NCI-H1105 (cell line): ENCODE data around the gene HDAC9.

Source experiments
- DNase-seq: peaks from one replicate; lab custom pipeline; 2025; lab: John Stamatoyannopoulos, UW

Gene HDAC9

GRCh38 chr7:18495412-18496340 is at the start of gene HDAC9:
HDAC9 (plus strand) TSS chr7:18495749; CDS start chr7:18496303, 554 bp downstream.
- DNase-seq, result peak; percentile 70

DNA sequence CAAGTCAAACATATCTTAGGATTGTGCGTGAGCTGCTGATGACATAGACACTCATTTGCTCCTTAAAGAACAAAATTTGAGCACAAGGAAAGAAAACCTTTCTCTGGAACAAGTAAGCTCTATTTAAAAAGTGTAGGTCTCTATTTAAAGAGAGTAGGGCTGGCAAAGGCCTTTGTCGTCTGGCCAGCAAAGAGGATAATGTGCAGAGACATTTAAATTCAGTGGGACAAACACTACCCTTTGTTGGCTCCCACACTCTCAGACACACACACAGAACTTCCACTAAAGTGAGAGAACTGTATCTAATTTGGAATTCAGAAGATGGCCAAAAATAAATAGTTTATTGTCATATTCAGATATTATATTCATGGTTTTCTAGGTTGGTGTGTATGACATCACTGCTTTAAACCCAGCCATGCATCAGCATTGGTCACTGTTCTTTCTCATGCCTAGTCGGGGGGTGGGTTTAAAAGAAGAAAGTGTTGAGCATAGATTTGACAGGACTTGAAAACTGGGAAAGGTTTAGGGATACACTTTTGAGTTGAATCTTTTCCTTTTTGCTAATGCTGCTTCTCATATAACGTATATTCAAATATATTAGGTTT is 49.5 kb upstream of the HDAC9 start:
- no peak for DNase-seq

- no peak for DNase-seq
Observed at GRCh38 chr7:18450019-18450418, 45.5 kb upstream of the HDAC9 start.

- no peak for DNase-seq
Observed at GRCh38 chr7:18455606-18456005, 39.9 kb upstream of the HDAC9 start.

GRCh38 chr7:18457832-18458231 is 37.7 kb upstream of the HDAC9 start:
- peak; percentile 73 for DNase-seq

DNA sequence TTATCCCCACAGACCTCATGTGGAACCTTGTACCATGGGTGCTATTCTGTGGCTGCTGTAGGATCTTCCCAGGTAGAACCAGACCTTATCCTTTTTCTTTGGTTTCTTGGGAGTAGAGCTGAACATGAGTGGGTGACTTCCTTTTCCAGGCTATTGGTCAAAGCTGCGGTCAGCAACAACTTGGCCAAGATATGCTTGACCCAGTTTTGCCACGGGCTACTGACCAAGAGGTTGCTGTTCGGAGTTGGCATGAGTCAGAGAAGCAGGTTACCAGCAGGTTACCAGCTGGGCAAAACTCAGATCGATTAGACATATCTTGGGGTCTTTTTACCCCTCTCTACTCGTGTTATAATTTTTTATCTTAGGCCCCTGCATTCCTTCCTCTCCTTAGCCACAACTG is 36.7 kb upstream of the HDAC9 start:
- no peak for DNase-seq

DNA sequence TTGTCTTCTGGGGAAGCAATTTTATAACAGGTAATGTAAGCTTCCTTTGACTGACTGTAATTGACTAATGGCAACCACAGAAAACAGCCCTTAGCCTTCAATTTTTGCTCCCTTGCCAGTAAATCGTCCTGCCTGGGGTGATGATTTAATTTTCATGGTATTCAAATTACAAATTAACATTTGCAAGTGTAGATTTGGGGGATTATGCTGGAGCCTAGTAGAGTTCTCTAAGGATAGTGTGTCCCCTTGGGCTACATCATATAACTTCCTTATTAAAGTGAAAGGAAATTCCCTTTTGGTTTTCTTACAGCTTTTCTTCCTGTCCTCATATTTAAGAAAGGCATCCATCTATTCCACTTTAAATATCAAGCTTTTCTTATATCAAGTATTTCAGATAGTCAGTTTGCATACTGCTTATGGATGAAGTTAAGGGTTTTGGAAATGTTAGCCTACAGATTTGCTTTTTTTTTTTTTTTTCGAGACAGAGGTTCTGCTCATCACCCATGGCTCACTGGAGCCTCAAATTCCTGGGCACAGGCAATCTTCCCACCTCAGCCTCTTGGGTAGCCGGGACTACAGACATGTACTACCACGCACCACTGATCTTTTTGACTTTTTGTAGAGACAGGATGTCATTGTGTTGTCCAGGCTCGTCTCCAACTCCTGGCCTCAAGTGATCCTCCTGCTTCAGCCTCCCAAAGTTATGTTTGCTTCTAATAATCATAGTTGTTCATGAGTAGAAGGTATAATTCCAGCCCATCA is 35.9 kb upstream of the HDAC9 start:
- no peak for DNase-seq

- DNase-seq, result no peak
Observed at GRCh38 chr7:18461785-18462467, 33.6 kb upstream of the HDAC9 start.

GRCh38 chr7:18464830-18465229 is 30.7 kb upstream of the HDAC9 start:
- DNase-seq, result no peak

GRCh38 chr7:18467011-18467410 is 28.5 kb upstream of the HDAC9 start:
- no peak for DNase-seq

DNA sequence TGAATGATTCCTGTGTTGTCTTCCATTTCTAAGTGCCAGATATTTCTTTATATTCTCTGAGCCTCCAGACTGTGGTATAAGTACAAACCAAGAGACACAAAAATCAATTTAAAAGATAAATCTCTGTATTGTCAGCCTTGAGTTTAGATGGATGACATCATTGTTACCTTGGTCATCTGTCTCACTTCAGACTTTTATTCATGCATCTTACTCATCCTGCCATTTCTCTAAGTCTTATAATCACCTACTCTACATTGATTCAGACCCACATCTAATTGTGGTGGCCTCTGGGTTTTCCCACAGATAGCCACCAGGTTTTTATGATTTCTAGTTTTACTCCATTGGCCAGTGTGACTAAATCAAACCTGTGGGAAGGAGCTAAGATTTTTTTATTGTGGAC is 26.8 kb upstream of the HDAC9 start:
- no peak for DNase-seq

GRCh38 chr7:18469316-18469715 is 26.2 kb upstream of the HDAC9 start:
- no peak for DNase-seq

GRCh38 chr7:18471476-18472160 is 23.9 kb upstream of the HDAC9 start:
- DNase-seq, result no peak

DNA sequence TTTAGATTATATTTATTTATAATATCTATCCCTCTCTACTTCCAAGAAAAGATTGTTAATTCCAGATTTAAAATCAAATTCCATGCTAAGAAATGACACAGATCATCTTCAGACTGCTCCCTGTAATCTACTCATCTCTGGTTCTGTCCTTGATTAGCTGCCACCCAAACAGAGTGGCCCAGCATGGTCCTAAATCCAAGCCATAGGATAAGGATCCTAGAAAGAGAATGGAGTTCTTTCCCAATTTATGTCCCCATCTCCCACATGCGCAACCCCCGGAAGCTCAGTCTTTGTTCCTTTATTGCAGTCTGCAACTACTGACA is 23.4 kb upstream of the HDAC9 start:
- no peak for DNase-seq

DNA sequence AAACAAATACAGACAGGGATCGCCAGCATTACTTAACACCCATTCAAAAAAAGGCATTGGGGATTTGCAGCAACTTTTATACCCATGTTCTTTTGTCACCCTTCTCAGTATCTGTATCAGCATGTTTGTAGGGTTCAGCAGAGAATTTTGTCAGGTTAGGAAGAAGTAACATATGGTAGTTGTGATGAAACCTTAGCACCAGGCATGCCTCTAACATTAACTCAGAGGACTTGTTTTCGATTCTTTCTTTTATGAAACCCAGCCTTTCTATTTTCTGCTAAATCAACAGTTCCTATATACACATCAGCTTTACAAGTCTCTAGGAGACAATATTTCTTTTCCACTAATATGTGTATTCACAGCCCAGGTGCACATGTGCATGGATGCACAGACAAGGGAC is 22.4 kb upstream of the HDAC9 start:
- no peak for DNase-seq

- DNase-seq, result no peak
Observed at GRCh38 chr7:18474944-18475343, 20.6 kb upstream of the HDAC9 start.

- no peak for DNase-seq
Observed at GRCh38 chr7:18475488-18475887, 20.1 kb upstream of the HDAC9 start.

DNA sequence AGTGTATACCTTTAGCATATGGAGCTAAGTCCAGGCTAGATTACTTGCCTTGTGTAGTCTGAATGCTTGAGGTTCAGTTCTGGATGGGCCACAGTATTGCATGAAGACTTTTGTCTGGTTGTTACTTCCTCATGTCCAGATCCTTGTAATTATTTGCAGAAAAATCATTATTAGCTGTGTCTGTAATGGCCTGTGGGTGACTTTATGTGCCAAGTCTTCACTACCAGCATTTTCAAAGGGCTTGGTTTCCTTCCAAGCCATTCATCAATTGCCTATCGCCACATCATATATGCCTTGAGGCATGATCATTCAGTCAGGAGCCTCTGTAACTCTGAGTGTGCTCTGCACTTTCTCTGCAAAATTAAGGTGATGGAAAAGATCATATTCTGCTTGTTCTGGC is 13.8 kb upstream of the HDAC9 start:
- DNase-seq, result no peak

- DNase-seq, result no peak
Observed at GRCh38 chr7:18488049-18488448, 7.5 kb upstream of the HDAC9 start.

GRCh38 chr7:18489624-18490023 is 5.9 kb upstream of the HDAC9 start:
- DNase-seq, result no peak

GRCh38 chr7:18491871-18492270 is 3.7 kb upstream of the HDAC9 start:
- no peak for DNase-seq

DNA sequence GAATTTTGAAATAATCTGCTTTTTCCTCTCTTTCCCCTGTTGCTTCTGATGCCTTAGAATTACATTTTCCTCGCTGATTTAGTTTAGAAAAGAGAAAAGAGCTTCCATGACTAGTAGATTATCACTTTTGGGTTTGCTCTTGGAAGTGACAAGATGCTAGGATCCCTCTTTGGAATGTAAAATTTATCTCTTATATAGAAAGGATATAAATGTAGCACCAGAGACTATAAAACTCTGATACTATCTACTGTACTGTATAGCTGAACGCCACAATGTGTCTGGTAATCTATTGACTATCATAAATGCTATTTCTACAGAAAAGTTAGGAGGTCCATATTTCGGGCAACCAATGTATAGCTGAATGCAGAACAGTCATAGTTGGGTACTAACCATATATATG is 1.1 kb upstream of the HDAC9 start:
- DNase-seq, result no peak
